Measurements from ENCODE around the gene RBM18.

DNA sequence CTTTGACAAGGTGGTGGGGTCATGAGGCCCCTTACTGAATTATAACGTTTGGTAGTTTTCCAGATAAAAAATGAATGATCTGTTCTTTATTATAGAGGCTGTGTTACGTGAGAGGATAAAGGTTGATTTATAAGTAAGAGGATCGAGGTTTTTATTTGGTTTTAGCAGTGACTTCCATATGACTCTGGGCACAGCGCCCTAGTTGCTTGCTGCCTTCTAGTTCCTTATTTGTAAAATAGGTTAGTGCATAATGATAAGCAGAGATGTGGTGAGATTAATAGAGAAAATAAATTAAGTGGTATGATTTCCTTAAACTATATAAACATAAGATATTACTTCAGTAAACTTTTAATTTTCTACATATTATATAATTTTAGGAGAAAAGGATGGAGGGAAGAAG is 29.9 kb upstream of the RBM18 start:
- TF ChIP-seq CTCF (IDR thresholded peaks at IDR 0.05) = no peak
- TF ChIP-seq POLR2A (IDR thresholded peaks at IDR 0.05) = no peak
- TF ChIP-seq POLR2AphosphoS5 (IDR thresholded peaks at IDR 0.05) = no peak
